Right atrium auricular region (tissue), 2 donors: ENCODE data around the gene TRDN. TPM values are rescaled to one million over a fixed set of nuclear protein-coding genes. Genes with fewer than 3 reads are reported as not detected.

Experiments
- DNase-seq: peaks from one replicate; pipeline ENCODE4 v3.0.0-alpha.2; 2019; ENCODE audit warnings: low spot score
- H3K27ac ChIP-seq, 2 donors: fragments of 200-600 bp; sonication (generic); 1 replicate in 1 of 2; 2 replicates in 1 of 2; pipeline ENCODE4 v1.5.1; 2016 to 2019
- H3K27me3 ChIP-seq, 2 donors: fragments of 200-600 bp; sonication (generic); one replicate each; pipeline versions ENCODE4 v1.5.1 to v1.6.0; 2017 to 2019
- H3K36me3 ChIP-seq: fragments of 200-600 bp; sonication (generic); one replicate; pipeline ENCODE4 v1.5.1; 2016
- H3K4me1 ChIP-seq, 2 donors: fragments of 200-600 bp; sonication (generic); one replicate each; pipeline versions ENCODE4 v1.5.1 to v1.6.0; 2017 to 2019
- H3K4me3 ChIP-seq, 2 donors: fragments of 200-600 bp; sonication (generic); 1 replicate in 1 of 2; 2 replicates in 1 of 2; pipeline ENCODE4 v1.5.1; 2017 to 2019; ENCODE audit warnings: mild to moderate bottlenecking in 1 of 2, moderate library complexity in 1 of 2
- H3K9me3 ChIP-seq, 2 donors: fragments of 200-600 bp; sonication (generic); one replicate each; pipeline ENCODE4 v1.5.1; 2019
- CTCF ChIP-seq, 2 donors: fragments of 200-600 bp; sonication (generic); IDR thresholded peaks; one replicate each; pipeline ENCODE4 v1.5.1; 2019; ENCODE audit warnings: antibody characterized with exemption in 2 of 2
- total RNA-seq, 2 donors: library from RNA; depleted of rRNA; stranded (reverse); fragments of >200 nt; gene quantifications; one replicate each; pipeline ENCODE4 v1.1.0, GENCODE V29; 2016

The TRDN gene
- total RNA-seq, 2 donors from 2014 or later: 90.2 to 217 TPM

GRCh38 chr6:123176706-123177105 lies 460.0 kb downstream of the TRDN start:
- Histone ChIP-seq H3K27ac (no peak overlapping the region), H3K4me3 (no peak overlapping the region), H3K27me3 (no peaks in the 10 kb centered on the region), H3K4me1 (no peaks in the 10 kb centered on the region), H3K9me3 (no peaks in the 10 kb centered on the region), H3K36me3 (no peaks in the 10 kb centered on the region)
- no peak for DNase-seq
- TF ChIP-seq CTCF (IDR thresholded peaks at IDR 0.05): no peak

GRCh38 chr6:123171341-123172115 lies 465.2 kb downstream of the TRDN start:
- Histone ChIP-seq H3K4me1 (no peaks in the 10 kb centered on the region), H3K9me3 (no peaks in the 10 kb centered on the region), H3K27ac (no peak overlapping the region), H3K36me3 (no peaks in the 10 kb centered on the region), H3K27me3 (no peaks in the 10 kb centered on the region), H3K4me3 (no peak overlapping the region)
- no peak for TF ChIP-seq CTCF (IDR thresholded peaks at IDR 0.05)
- DNase-seq: no peak

- no peak for TF ChIP-seq CTCF (IDR thresholded peaks at IDR 0.05)
- DNase-seq: no peak
These were observed 467.0 kb downstream of the TRDN start for GRCh38 chr6:123169774-123170095.

GRCh38 chr6:123168892-123169773 lies 467.6 kb downstream of the TRDN start:
- Histone ChIP-seq H3K4me3 (no peak overlapping the region), H3K4me1 (no peaks in the 10 kb centered on the region), H3K36me3 (no peaks in the 10 kb centered on the region), H3K27ac (no peak overlapping the region), H3K9me3 (peaks cover 0 to 4% of the 10 kb centered on the region in 2 donors), H3K27me3 (no peaks in the 10 kb centered on the region)
- DNase-seq: no peak
- no peak for TF ChIP-seq CTCF (IDR thresholded peaks at IDR 0.05)

More at GRCh38 chr6:123169774-123170095, 467.0 kb downstream of the TRDN start:
- no peaks in the 10 kb centered on the region for H3K36me3 ChIP-seq
- no peaks in the 10 kb centered on the region for H3K9me3 ChIP-seq
- no peak overlapping the region for H3K4me3 ChIP-seq
- no peaks in the 10 kb centered on the region for H3K4me1 ChIP-seq
- H3K27ac ChIP-seq: no peak overlapping the region
- no peaks in the 10 kb centered on the region for H3K27me3 ChIP-seq

GRCh38 chr6:123168466-123168865 lies 468.3 kb downstream of the TRDN start:
- peaks cover 0 to 5% of the 10 kb centered on the region in 2 donors for H3K9me3 ChIP-seq
- H3K36me3 ChIP-seq: no peaks in the 10 kb centered on the region
- no peaks in the 10 kb centered on the region for H3K4me1 ChIP-seq
- H3K4me3 ChIP-seq: no peak overlapping the region
- DNase-seq: no peak
- no peaks in the 10 kb centered on the region for H3K27me3 ChIP-seq
- H3K27ac ChIP-seq: no peak overlapping the region
- TF ChIP-seq CTCF (IDR thresholded peaks at IDR 0.05): no peak

Other genes with a start within 250 kb of the TRDN start
- 1 to 10 TPM in 1 of 2 donors, under 1 TPM in 1; 0.31 to 2.3 TPM for gene NKAIN2, start 166.9 kb upstream of the TRDN start, total RNA-seq